Fibroblast of lung (primary cell): Measurements from ENCODE around the gene RASEF. TPM values are rescaled to one million over a fixed set of nuclear protein-coding genes. Genes with fewer than 3 reads are reported as not detected.

Experiments
- DNase-seq, 2 donors: peaks; one replicate each; pipeline versions ENCODE4 v3.0.0 to v3.0.0-alpha.2; 2010; ENCODE audit warnings: low read depth in 2 of 2
- H2AFZ ChIP-seq: 2 replicates; pipeline ENCODE4 v1.5.1; 2012; ENCODE audit warnings: low read length, control low read depth, inconsistent platforms
- H3K27ac ChIP-seq: 2 replicates; pipeline ENCODE4 v1.5.1; 2011; ENCODE audit warnings: low read length, control low read depth; ENCODE audit not compliant: insufficient read depth
- H3K27me3 ChIP-seq: 2 replicates; pipeline ENCODE4 v1.5.1; 2011; ENCODE audit warnings: mild to moderate bottlenecking, low read length; ENCODE audit not compliant: control insufficient read depth, insufficient read depth
- H3K36me3 ChIP-seq: 2 replicates; pipeline ENCODE4 v1.5.1; 2011; ENCODE audit warnings: low read length; ENCODE audit not compliant: control insufficient read depth, insufficient read depth
- H3K4me1 ChIP-seq: 2 replicates; pipeline ENCODE4 v1.5.1; 2011; ENCODE audit warnings: low read length; ENCODE audit not compliant: control insufficient read depth, insufficient read depth; ENCODE audit errors: extremely low read depth
- H3K4me2 ChIP-seq: 2 replicates; pipeline ENCODE4 v1.5.1; 2011; ENCODE audit warnings: low read length, control low read depth; ENCODE audit not compliant: insufficient read depth; ENCODE audit errors: extremely low read depth
- H3K4me3 ChIP-seq, 4 experiments: fragments of 200-600 bp in 1 of 4; sonication (generic) in 1 of 4; replicated peaks in 1 of 4; 2 replicates each; pipeline ENCODE4 v1.5.1; 2011 to 2016; ENCODE audit warnings: low read length in 4 of 4, low read depth in 3 of 4, mild to moderate bottlenecking in 3 of 4, control low read depth in 2 of 4, inconsistent platforms in 1 of 4, mixed read lengths in 1 of 4; ENCODE audit not compliant: insufficient read depth in 1 of 4; ENCODE audit errors: control extremely low read depth in 1 of 4
- H3K79me2 ChIP-seq: 2 replicates; pipeline ENCODE4 v1.5.1; 2012; ENCODE audit warnings: mild to moderate bottlenecking, low read length, inconsistent platforms; ENCODE audit not compliant: control insufficient read depth, insufficient read depth
- H3K9ac ChIP-seq: 2 replicates; pipeline ENCODE4 v1.5.1; 2011; ENCODE audit warnings: mild to moderate bottlenecking, low read length, control low read depth; ENCODE audit not compliant: insufficient read depth
- H3K9me3 ChIP-seq: 2 replicates; pipeline ENCODE4 v1.5.1; 2012; ENCODE audit warnings: low read depth, low read length; ENCODE audit not compliant: control insufficient read depth, insufficient read depth
- H4K20me1 ChIP-seq: 2 replicates; pipeline ENCODE4 v1.5.1; 2011; ENCODE audit warnings: low read length; ENCODE audit not compliant: control insufficient read depth, insufficient read depth; ENCODE audit errors: extremely low read depth
- CTCF ChIP-seq, 2 donors: IDR thresholded peaks in 1 of 2; conservative IDR thresholded peaks in 1 of 2; 1 replicate in 1 of 2; 2 replicates in 1 of 2; pipeline ENCODE4 v1.5.1; 2011 to 2012; ENCODE audit warnings: low read length in 2 of 2, control low read depth in 1 of 2, inconsistent platforms in 1 of 2, low read depth in 1 of 2, mild to moderate bottlenecking in 1 of 2
- EZH2 ChIP-seq: IDR thresholded peaks from 2 replicates; pipeline ENCODE4 v1.5.1; 2012; ENCODE audit warnings: low read length, control low read depth, mild to moderate bottlenecking; ENCODE audit errors: missing control alignments
- polyA plus RNA-seq, 2 donors: library from polyadenylated mRNA; depleted of rRNA in 1 of 2; stranded (reverse) in 1 of 2; unstranded in 1 of 2; fragments of >200 nt; gene quantifications; 2 replicates each; pipeline ENCODE4 v1.2.1, GENCODE V29; 2011 to 2012; ENCODE audit warnings: missing spikeins in 1 of 2
- total RNA-seq: library from RNA; depleted of rRNA; stranded (reverse); fragments of >200 nt; gene quantifications from 2 replicates; pipeline ENCODE4 v1.2.1, GENCODE V29; 2014

Gene RASEF
- total and polyA plus RNA-seq, 2 donors (not counting 1 experiment from before 2014, with no cell fraction given) = 0.28 to 1.2 TPM

- H4K20me1 ChIP-seq = no peaks in the 10 kb centered on the region
- no peaks in the 10 kb centered on the region for H3K79me2 ChIP-seq
- no peaks in the 10 kb centered on the region for H3K27me3 ChIP-seq
- no peaks in the 10 kb centered on the region for H3K36me3 ChIP-seq
- H3K4me3 ChIP-seq = no peak overlapping the region
- no peak overlapping the region for H2AFZ ChIP-seq
- no peaks in the 10 kb centered on the region for H3K4me1 ChIP-seq
- H3K9ac ChIP-seq = no peak overlapping the region
- no peak overlapping the region for H3K4me2 ChIP-seq
- H3K27ac ChIP-seq = no peak overlapping the region
- no peaks in the 10 kb centered on the region for H3K9me3 ChIP-seq
- peak in 1 of 2 donors; percentile 32 for DNase-seq
- TF ChIP-seq EZH2 (no peak), CTCF (conservative IDR thresholded peaks at IDR 0.05 in 1 of 2, IDR thresholded peaks at IDR 0.05 in 1 of 2; ENCODE audit: low read depth in 1 of 2, low read length in 2 of 2) (no peak)
These were observed 132.8 kb downstream of the RASEF start for GRCh38 chr9:82930116-82930515.
